Osteoblast (primary cell): ENCODE measurements around the gene PAX5. TPM values are rescaled to one million over a fixed set of nuclear protein-coding genes. Genes with fewer than 3 reads are reported as not detected.

Experiments used
- DNase-seq: peaks from one replicate; pipeline ENCODE4 v3.0.0; 2011; ENCODE audit warnings: low spot score, mixed read lengths; ENCODE audit not compliant: insufficient read length; ENCODE audit errors: missing footprints
- H2AFZ ChIP-seq: 2 replicates; pipeline ENCODE4 v1.6.0; 2011; ENCODE audit warnings: mild to moderate bottlenecking, low read length
- H3K27ac ChIP-seq: 2 replicates; pipeline ENCODE4 v1.5.1; 2011; ENCODE audit warnings: mild to moderate bottlenecking, low read depth, low read length, moderate library complexity
- H3K27me3 ChIP-seq: 2 replicates; pipeline ENCODE4 v1.6.0; 2012; ENCODE audit warnings: mild to moderate bottlenecking, control low read depth, inconsistent platforms, low read length, moderate library complexity; ENCODE audit not compliant: insufficient read depth
- H3K36me3 ChIP-seq: 2 replicates; pipeline ENCODE4 v1.5.1; 2011; ENCODE audit warnings: mild to moderate bottlenecking, low read length, control low read depth, moderate library complexity; ENCODE audit not compliant: insufficient read depth
- H3K4me1 ChIP-seq: 2 replicates; pipeline ENCODE4 v1.5.1; 2011; ENCODE audit warnings: mild to moderate bottlenecking, low read length, control low read depth, moderate library complexity; ENCODE audit not compliant: insufficient read depth
- H3K4me2 ChIP-seq: 2 replicates; pipeline ENCODE4 v1.6.0; 2011; ENCODE audit warnings: mild to moderate bottlenecking, low read length; ENCODE audit not compliant: insufficient read depth
- H3K4me3 ChIP-seq: fragments of 200-600 bp; sonication (generic); 3 replicates; pipeline ENCODE4 v1.5.1; 2012; ENCODE audit warnings: mild to moderate bottlenecking, low read length, inconsistent platforms; ENCODE audit not compliant: insufficient read depth
- H3K79me2 ChIP-seq: 2 replicates; pipeline ENCODE4 v1.6.0; 2012; ENCODE audit warnings: mild to moderate bottlenecking, low read length, control low read depth, inconsistent platforms; ENCODE audit not compliant: insufficient read depth
- H3K9me3 ChIP-seq: 2 replicates; pipeline ENCODE4 v1.5.1; 2011; ENCODE audit warnings: low read depth, low read length, control low read depth
- H4K20me1 ChIP-seq: 2 replicates; pipeline ENCODE4 v1.6.0; 2012; ENCODE audit warnings: mild to moderate bottlenecking, low read length, control low read depth; ENCODE audit not compliant: insufficient read depth
- total RNA-seq: library from RNA; depleted of rRNA; stranded (reverse); fragments of >200 nt; gene quantifications from 2 replicates; pipeline ENCODE4 v1.2.3, GENCODE V29; 2012
- TF ChIP-seq, protein P1 (sequence below): IDR thresholded peaks from 2 replicates; pipeline ENCODE4 v1.5.1; 2011; ENCODE audit warnings: mild to moderate bottlenecking, low read depth, low read length, moderate library complexity; ENCODE audit errors: extremely low read depth

PAX5 gene
- total RNA-seq, 1 donor, result not detected

DNA sequence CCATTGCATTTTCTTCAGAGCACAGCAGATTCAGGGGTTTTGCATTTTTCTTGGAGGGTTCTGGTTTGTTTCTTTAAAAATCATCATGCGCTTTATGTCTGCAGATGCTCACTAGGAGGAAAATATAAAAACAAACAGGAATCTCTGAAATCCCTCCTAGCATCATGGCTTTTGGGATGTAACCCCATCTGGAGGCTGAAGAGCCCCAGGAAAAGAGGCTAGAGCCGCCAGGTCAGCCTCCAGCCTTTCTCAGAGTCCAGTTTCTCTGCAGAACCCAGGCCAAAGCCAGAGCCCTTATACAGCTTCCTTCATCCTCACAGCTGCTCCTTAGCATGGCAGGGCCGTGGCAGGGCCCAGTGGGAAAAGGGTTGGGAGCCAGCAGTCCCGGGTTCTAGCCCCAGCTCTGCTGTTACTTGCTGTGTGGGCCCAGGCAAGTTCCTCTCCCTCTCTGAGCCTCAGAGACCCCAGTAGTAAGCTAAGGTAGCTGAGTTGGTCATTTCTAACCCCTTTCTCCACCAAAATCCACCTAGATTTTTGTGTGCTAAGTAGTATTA lies 62.1 kb downstream of the PAX5 start:
- H2AFZ ChIP-seq, result no peak overlapping the region
- H3K4me1 ChIP-seq, result no peaks in the 10 kb centered on the region
- TF ChIP-seq, protein P1, sequence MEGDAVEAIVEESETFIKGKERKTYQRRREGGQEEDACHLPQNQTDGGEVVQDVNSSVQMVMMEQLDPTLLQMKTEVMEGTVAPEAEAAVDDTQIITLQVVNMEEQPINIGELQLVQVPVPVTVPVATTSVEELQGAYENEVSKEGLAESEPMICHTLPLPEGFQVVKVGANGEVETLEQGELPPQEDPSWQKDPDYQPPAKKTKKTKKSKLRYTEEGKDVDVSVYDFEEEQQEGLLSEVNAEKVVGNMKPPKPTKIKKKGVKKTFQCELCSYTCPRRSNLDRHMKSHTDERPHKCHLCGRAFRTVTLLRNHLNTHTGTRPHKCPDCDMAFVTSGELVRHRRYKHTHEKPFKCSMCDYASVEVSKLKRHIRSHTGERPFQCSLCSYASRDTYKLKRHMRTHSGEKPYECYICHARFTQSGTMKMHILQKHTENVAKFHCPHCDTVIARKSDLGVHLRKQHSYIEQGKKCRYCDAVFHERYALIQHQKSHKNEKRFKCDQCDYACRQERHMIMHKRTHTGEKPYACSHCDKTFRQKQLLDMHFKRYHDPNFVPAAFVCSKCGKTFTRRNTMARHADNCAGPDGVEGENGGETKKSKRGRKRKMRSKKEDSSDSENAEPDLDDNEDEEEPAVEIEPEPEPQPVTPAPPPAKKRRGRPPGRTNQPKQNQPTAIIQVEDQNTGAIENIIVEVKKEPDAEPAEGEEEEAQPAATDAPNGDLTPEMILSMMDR, result no peak
- H3K36me3 ChIP-seq, result no peaks in the 10 kb centered on the region
- no peaks in the 10 kb centered on the region for H3K79me2 ChIP-seq
- H3K9me3 ChIP-seq, result no peaks in the 10 kb centered on the region
- no peaks in the 10 kb centered on the region for H4K20me1 ChIP-seq
- no peak overlapping the region for H3K27ac ChIP-seq
- no peak for DNase-seq
- H3K27me3 ChIP-seq, result peaks cover 24% of the 10 kb centered on the region
- H3K4me3 ChIP-seq, result no peak overlapping the region
- no peak overlapping the region for H3K4me2 ChIP-seq

DNA sequence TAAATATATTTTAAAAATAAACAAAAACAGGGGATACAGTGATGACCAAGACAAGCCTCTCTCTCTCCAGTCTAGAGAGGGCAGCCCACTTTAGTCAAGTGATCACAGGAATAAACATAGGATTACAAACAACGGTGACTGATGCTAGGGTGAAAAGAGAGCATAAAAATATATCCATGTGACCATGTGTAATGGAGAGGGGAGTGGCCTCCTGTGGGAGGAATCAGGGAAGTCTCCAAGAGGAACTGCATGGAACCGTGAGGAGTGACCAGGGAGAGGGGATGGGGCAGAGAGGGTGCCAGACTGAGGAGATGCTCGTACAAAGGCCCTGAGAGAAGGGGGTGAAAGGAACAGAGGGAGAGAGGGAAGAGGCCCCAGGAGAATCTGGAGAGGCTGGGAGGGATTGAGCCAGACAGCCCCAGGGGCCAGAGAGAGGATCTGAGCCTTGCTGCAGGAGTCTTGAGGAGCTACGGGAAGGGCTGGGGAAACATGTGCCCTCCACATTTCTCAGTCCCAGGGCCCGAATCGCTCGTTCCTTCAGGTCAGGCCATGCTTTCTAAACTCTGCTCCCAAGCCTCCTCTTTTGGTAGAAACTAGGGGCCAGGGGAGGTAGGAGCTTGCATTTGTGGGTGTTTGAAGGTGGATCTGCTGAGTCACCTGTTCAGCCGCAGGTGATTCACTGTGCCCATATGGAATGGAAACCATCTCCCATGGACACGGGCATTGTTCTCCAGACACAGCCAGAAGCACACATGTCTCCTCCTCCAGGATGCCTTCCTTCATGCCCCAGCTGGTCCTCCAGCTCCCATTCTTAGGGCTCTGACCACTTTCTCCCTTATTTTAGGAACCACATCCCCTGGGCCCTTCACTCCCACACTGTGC lies 63.8 kb downstream of the PAX5 start:
- H3K4me2 ChIP-seq, result no peak overlapping the region
- TF ChIP-seq, protein P1, result no peak
- H3K4me1 ChIP-seq, result no peaks in the 10 kb centered on the region
- no peak overlapping the region for H3K4me3 ChIP-seq
- DNase-seq, result peak; percentile 56
- no peaks in the 10 kb centered on the region for H3K9me3 ChIP-seq
- H3K27ac ChIP-seq, result no peak overlapping the region
- H4K20me1 ChIP-seq, result no peaks in the 10 kb centered on the region
- no peak overlapping the region for H2AFZ ChIP-seq
- peaks cover 24% of the 10 kb centered on the region for H3K27me3 ChIP-seq
- H3K36me3 ChIP-seq, result no peaks in the 10 kb centered on the region
- H3K79me2 ChIP-seq, result no peaks in the 10 kb centered on the region

DNA sequence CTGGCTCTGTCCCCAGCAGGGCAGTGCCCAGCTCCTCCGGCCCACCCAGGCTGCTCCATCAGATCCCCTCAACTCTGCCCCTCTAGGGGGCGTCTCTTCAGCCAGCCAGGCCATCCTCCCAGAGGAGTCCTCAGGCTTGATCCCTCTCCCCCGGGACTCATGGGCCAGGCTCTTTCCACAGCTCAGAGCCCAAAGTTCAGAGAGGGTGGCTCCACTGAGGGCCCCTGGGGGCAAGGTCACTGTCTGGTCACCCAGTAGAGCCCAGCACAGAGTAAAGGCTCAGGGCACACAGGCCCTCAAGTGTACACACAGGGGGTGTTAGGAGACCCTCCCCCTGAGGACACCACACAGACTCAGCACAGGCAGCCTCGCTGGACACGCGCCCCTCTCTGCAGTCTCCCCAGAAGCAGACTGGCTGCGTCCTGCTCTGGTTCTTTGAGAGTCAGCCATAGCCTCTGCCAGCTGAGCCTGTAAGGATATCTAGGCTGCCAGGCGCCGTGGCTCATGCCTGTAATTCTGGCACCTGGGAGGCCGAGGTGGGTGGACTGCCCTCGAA lies 64.8 kb downstream of the PAX5 start:
- Histone ChIP-seq H3K4me1 (no peaks in the 10 kb centered on the region), H2AFZ (no peak overlapping the region), H3K36me3 (no peaks in the 10 kb centered on the region), H3K4me3 (no peak overlapping the region), H3K27ac (no peak overlapping the region), H3K9me3 (no peaks in the 10 kb centered on the region), H3K4me2 (no peak overlapping the region), H3K79me2 (no peaks in the 10 kb centered on the region), H3K27me3 (peaks cover 22% of the 10 kb centered on the region), H4K20me1 (no peaks in the 10 kb centered on the region)
- TF ChIP-seq, protein P1, result no peak
- DNase-seq, result no peak

DNA sequence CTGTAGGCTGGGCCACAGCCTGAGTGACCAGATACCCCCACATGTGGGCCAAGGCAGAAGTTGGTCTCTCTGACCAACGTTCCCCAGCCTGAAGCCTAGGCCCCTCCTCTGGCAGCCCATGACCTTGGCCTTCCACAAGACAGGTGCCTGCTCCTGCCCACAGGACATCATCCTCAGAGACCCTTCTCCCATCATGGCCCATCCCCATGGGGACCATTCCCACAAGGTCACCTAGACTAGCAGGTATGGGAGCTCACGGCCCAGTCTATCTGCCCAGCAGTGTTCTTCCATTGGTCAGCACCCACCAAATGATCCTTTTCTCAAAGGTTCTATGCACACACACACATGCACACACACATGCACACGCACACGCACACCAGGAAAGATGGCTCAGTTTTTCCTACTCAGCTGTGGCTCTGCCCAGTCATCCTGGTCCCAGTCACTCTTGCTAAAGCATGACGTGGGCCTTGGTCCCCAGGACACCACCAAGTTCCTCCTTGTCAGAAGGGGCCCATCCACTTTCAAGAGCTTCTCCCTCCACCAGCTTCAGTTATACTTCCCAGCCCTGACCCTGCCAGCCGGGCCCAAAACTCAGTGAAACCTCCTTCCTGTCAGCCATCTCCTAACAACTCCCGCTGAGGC lies 65.4 kb downstream of the PAX5 start:
- TF ChIP-seq, protein P1, result no peak
- Histone ChIP-seq H4K20me1 (no peaks in the 10 kb centered on the region), H3K4me1 (no peaks in the 10 kb centered on the region), H3K4me3 (no peak overlapping the region), H3K36me3 (no peaks in the 10 kb centered on the region), H3K9me3 (no peaks in the 10 kb centered on the region), H3K27ac (no peak overlapping the region), H2AFZ (no peak overlapping the region), H3K4me2 (no peak overlapping the region), H3K79me2 (no peaks in the 10 kb centered on the region), H3K27me3 (peaks cover 21% of the 10 kb centered on the region)
- DNase-seq, result no peak
